NCI-H1694 treated with DMSO at 0.1 percent for 48 hours (cell line): ENCODE measurements around the gene SLC39A11.
"Not testable (repeated sequence)": the region's sequence is repeated elsewhere in the genome, so short reads cannot be mapped to it uniquely, and the experiment has no call there.

Experiments used
- DNase-seq: peaks from one replicate; lab custom pipeline; 2025; lab: John Stamatoyannopoulos, UW

The SLC39A11 gene

GRCh38 chr17:73007407-73007806 lies 85.1 kb downstream of the SLC39A11 start:
- no peak for DNase-seq

DNA sequence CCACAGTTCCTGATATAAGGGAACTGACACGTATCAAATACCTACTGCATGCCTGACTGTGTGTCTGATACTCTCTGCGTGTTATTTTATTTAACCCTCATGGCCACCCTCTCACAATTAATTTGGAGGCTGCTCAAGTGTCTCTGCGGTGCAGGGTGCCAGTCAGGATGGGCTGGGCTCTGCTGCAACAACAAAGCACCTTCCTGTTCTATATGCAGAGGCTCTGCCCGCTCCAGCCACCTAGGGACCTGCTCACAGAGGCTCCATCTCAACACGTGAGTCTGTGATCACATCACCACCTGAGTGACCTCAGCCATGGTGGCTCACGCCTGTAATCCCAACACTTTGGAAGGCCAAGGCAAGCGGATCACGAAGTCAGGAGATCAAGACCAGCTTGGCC lies 87.1 kb downstream of the SLC39A11 start:
- no peak for DNase-seq

DNA sequence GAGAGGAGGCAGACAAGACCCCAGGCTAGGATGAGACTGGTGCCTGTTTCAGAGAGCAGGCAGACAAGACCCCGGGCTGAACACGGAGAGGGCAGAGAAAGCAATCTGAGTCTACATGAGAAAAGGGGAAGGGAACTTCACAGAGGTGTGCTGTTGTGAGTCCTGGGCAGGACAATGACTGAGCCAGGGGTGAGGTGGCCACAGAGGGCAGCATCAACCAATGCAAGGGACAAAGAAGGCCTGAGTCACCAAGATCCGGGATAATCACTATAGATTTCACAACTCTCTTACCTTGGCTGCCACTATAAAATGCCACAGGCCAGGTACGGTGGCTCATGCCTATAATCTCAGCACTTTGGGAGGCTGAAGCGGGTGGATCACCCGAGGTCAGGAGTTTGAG lies 89.0 kb downstream of the SLC39A11 start:
- no peak for DNase-seq

DNA sequence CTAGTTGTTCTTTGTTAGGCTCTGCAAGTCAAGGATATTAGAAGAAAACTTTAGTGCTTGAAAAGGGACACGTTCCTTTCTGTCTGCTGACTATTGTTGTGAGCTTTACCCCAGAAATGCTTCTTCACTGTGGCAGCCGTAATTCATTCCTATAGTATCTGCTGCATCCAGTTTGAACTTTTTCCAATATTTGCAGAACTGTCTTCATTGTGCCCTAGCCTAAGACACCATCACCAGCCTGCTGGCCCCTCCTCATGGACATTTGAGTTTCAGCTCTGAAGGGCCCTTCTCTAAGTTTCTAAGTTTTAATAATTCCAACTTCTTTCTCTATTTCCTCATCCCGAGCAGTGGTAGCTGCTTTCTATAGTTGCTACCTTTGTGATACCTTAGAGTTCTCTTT lies 91.7 kb downstream of the SLC39A11 start:
- no peak for DNase-seq

- DNase-seq = not testable (repeated sequence)
Observed at GRCh38 chr17:72999474-72999873, 93.0 kb downstream of the SLC39A11 start.

DNA sequence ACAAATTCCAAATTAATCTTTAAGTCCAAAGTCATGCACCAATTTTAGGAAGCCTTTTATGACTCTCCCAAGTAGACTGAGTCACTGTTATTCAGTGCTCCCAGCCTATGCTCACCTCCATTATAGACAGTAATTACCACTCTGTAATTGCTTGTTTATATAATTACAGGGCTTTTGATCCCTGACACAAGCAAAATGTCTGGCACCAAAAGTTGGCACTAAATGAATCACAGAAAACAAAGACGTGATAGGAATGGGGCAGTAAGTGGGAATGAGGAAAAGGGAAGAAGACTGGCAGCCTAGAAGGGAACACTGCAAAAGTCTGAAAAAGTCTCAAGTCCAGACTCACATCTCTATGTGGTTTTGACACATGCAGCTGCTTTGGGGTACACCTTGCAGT lies 94.1 kb downstream of the SLC39A11 start:
- DNase-seq = no peak

DNA sequence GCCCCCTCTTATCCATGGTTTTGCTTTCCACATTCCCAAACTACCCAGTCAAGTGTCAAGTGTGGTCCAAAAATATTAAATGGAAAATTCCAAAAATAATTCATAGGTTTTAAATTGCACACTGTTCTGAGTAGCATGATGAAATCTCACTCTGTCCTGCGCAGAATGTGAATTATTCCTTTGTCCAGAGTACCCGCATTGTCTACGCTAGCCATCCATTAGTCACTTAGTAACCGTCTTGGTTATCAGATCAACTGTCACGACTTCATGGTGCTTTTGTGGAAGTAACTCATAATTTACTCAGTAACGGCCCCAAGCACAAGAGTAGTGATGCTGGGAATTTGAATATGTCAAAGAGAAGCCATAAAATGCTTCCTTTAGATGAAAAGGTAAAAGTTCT lies 94.9 kb downstream of the SLC39A11 start:
- DNase-seq = no peak

- no peak for DNase-seq
Observed at GRCh38 chr17:72996791-72997190, 95.7 kb downstream of the SLC39A11 start.

- DNase-seq = no peak
Observed at GRCh38 chr17:72995008-72995656, 97.4 kb downstream of the SLC39A11 start.

DNA sequence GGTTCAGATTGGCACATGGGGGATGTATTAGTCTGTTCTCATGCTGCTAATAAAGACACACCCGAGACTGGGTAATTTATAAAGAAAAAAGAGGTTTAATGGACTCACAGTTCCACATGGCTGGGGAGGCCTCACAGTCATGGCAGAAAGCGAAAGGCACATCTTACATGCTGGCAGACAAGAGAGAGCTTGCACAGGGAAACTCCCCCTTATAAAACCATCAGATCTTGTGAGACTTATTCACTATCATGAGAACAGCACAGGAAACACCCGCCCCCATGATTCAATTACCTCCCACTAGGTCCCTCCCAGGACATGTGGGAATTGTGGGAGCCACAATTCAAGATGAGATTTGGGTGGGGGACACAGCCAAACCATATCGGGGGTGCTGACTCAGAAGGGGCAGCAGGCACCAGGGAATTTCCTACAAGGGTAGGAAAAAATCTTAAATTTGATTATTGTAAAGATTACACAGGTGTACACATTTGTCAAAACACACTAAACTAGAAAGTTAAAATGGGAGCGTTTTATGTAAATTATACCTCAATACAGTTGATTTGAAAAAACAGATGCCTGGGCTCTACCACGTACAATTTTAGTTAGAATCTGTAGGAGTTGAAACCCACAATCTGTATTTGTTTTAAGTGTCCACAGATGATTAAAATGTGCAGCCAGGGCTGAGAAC lies 99.6 kb downstream of the SLC39A11 start:
- not testable (repeated sequence) for DNase-seq

DNA sequence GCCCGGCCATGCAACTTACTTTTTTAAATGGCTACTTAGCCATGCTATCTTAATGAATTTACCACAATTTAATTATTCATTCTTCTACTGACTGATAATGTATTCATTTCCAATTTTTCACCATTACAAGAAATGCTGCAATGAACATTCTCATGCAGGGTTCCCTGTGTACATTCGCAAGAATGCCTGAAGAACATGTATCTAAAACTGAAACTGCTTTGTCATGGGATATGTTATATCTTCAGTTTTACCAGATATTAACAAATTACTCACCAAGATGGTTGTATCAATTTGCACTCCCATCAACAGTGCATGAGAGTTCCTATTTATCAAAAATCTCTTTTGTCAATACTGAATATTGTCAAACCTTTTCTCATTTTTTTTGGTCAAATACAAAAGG lies 100.8 kb downstream of the SLC39A11 start:
- DNase-seq = no peak

DNA sequence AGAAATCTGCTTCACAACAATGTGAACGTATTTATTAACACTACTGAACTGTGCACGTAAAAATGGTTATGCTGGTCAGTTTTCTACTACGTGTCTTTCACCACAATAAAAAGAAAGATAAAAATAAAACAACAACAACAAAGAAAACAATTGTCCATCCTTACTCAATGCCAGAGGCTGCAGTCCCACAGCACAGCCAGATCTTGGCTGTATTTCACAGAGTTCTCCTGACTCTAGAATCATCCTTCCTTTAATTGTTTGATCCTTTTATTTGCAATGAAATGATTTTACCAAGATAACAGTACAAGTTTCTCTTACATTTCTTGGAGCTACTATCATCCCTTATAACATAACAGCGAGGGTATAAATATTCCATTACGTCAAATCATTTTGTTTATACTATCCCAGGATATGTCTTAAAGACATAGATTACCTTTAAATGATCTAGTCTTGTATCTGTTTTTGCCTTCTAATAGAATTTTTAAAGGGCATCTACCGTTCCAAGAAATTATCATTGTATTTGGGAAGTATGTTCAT lies 103.3 kb downstream of the SLC39A11 start:
- no peak for DNase-seq

DNA sequence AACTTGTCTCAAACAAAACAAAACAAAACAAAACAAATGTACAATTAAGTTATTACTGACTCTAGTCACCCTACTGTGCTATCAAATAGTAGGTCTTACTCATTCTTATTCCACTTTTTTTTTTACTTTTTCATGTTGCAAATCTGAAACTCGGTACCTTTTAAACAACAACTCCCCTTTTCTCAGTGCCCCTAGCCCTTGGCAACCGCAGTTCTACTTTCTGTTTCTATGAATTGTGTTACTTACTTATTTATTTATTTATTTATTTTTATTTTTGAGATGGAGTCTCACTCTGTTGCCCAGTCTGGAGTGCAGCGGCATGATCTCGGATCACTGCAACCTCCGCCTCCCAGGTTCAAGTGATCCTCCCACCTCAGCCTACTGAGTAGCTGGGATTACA lies 104.0 kb downstream of the SLC39A11 start:
- no peak for DNase-seq

DNA sequence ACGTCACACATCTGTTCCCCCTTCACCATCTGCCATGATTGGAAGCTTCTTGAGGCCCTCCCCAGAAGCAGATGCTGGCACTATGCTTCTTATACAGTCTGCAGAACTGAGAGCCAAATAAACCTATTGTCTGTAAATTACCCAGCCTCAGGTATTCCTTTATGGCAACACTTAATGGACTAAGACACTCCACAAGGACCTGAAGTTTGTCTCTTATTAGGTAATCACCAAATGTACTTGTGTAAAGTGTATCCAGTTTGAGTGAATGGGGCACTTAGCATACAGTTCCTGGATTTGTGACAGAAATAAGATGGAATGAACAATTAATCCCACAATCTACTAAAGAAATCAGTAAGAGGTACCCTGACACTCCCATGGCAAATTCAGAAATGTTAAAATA lies 105.3 kb downstream of the SLC39A11 start:
- DNase-seq = no peak

GRCh38 chr17:72985882-72986720 lies 106.4 kb downstream of the SLC39A11 start:
- peak; percentile 73 for DNase-seq

DNA sequence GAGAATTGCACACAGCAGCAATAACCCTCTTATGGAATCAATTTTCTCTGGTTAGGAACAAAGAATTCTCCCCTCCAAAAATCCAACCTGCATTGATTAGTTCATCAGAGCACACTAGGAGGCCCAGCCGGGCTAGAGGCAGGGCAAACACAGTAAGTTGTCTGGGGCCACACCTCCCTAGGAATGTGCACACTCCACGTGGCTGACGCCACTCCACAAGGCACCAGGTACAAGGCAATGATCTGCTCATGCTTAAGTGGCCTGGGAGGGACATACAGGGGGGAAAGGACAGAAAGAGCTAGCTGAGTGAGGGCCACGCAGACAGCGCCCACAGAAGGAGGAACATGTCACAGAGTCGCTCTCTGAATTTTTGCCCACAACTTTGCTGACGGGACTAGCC lies 107.6 kb downstream of the SLC39A11 start:
- DNase-seq = no peak

GRCh38 chr17:72984145-72984925 lies 108.2 kb downstream of the SLC39A11 start:
- no peak for DNase-seq

GRCh38 chr17:72982680-72983079 lies 109.8 kb downstream of the SLC39A11 start:
- DNase-seq = no peak

GRCh38 chr17:72978593-72979218 lies 113.8 kb downstream of the SLC39A11 start:
- no peak for DNase-seq

- no peak for DNase-seq
Observed at GRCh38 chr17:72977771-72978417, 114.6 kb downstream of the SLC39A11 start.
